ENCODE data around the gene LYPD6.

Gene LYPD6

DNA sequence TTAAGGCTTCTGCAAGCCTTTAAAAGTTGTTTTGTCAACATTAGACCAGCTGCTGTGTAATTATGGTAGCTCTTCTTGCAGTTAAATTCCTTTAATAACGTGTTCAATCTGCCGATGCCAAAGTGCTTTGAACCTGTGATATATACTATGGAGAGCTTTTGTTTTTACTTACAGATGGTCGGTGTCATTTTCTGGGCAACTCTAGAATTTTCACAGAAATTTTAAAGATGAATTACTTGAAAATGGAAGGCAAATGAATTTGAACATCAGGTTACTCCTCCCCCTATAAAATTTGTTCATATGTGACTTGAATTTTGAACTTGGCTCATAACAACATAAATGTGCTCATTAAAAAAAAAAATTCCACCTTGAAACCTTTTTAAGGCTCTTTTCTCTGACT lies 23.0 kb downstream of the LYPD6 start:
- no peak for DNase-seq

DNA sequence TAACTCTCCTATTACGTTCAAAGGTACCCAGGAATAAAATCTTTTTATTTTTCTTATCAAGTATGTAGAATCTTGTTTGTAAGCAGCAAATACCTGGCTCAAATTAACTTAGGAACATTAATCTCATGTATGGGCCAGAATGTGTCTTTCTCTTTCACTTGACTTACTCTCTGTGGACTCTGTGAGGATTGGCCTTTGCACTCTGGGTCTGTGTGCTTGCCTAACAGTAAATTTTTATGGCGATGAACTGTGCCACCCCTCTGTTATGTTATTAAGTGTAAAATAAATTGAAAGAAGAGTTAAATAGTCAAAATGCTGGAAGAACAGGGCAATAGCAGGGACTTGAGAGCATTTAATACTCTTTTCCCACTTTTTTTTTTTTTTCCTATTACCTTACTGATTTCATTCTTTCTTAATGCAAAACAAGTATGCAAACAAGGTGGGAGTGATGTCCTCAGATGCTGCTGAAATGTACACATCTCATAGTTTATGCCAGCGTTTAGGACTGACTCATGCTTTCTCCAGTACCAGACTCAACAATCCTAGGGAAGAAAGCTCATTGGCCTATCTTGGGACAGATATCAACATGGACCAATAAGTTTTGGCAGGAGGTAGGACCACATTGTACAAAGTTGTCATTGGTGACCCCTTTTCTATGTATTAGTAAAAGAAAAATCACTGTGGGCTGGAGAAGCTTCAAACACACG lies 25.5 kb downstream of the LYPD6 start:
- DNase-seq: no peak

DNA sequence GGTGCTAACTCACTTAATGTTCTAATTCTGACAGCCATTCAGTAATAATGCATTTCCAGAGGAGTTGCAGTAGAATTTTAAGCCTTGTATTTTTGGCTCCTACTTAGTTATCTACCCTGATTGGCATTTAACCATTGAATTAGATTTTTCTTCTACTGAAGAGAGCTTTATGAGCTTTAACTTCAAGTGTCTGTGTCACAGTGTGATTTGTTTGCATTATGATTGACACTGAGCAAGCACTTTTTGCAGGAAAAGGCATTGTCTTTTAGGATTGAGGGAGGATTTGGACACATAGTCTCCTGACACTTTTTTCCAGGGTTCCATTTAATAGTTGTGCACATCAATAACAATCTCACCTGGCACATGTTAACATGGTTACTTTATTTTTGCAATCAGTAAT lies 26.7 kb downstream of the LYPD6 start:
- no peak for DNase-seq

DNA sequence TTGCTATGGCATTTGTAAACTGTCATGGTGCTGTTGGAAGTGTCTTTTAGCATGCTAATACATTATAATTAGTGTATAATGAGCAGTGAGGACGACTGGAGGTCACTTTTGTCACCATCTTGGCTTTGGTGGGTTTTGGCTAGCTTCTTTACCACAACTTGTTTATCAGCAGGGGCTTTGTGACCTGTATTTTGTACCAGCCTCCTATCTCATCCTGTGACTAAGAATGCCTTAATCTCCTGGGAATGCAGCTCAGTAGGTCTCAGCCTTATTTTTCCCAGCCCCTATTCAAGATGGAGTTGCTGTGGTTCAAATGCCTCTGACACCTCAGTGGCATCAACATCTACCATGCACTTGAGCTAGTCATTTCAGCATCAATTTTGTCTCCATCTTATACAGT lies 29.7 kb downstream of the LYPD6 start:
- no peak for DNase-seq

DNA sequence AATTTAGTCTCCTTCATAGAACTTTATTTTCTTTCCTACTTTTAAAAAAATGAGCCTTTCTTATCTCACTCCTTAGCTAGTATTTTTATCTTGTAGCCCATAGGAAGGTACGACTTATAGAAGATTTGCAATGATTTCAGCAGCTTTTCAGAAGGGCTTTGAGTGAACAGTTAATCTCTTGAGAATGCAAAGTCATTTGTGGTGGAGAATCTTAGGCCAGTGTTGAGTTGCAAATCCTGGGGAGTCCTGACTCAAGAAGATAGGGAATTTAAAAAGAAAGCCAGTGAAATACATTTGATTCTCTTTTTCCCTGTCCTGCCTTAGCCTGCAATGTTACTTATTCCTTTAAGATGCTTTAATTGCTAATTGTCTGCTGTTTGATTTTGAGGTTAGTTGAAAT lies 33.6 kb downstream of the LYPD6 start:
- DNase-seq: no peak

DNA sequence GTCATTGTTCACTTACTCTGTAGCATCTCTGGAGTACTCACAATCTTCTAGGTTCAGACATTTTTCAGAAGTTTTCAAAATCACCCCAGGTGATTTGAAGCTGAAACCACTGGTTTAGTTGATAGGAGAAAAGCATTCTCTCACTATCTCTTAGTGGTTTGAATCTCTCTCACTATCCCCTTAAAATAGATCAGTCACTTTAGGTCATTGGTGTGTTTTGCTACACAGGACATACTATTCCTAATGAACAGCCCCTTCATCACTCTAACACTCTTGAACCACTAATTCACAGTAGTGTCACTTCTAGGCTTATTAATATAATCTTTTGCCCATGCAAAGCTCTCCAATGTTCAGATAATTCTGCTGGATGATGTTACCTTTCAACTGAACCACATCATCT lies 34.5 kb downstream of the LYPD6 start:
- DNase-seq: no peak

DNA sequence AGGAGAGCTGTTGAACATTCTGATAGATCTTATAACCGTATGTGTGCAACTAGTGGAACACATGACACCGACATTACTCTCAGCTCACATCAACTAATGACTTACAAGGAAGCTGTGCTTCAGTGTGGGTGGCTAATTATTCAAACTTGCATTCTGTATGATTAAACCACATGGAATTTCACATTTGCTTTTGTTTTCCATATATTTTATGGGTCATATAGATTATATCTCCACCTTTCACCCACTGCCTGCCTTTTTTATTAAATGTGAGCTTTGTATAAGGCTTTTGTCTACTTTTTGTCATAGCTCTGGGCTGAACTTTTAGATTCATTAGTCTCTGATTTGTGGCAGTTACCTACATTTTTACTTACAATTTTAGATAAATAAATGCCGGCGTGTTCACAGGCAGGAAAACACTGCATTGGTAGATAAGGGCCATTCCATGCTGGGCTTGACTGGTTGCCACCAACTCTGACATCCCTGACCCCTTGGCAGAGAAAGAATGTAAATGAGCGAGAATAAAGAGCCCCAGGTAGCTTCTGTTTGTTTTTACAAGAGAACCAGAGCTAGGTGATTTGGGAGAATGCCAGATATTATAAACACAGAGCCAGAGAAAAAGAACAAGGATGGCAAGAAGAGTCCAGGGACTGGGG lies 35.7 kb downstream of the LYPD6 start:
- DNase-seq: no peak

DNA sequence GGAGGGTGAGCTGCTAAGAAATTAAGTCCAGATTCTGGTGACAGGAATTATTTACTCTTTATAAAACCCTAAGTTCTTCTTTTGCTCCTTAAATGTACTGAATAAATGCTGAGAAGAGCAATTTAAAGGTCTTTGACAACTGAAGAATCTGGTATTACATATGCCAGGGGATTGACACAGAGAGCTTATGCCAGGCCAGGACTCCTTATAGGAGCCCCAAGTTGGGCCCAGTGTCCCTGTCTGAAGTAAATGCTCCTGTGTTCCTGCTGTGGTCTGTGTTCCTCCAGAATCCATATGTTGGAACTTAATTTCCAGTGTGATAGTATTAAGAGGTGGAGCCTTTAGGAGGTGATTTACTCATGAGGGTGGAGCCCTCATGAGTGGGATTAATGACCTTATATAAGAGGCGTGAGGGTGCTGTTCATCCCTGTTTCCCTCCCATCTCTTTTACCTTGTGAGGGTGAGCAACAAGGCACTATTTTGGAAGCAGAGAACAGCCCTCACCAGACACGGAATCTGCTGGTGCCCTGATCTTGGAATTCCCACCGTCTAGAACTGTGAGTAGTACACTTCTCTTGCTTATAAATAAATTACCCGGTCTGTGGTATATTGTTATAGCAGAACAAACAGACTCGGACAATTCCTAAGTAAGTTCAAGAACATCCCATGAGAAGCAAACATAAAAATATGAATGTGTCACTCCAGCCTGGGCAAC lies 39.8 kb downstream of the LYPD6 start:
- no peak for DNase-seq

DNA sequence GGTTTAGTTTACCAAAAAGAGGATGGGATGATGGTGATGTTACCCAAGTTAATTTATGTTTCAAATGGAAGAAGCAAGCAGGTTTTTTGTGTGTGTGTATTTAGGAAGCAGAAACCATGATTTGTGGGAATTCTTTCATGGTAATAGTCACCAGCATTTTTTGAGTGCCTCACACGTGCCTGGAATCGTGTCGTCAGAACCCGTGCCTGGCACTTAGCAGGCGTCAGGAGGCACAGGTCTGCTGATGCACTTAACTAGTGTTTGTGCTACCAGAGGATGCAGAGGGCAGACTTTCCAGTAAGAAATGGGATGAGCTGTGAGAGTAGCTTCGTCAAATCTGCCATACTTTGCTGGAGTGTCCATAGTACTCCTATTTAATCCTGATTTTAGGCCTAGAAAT lies 41.1 kb downstream of the LYPD6 start:
- DNase-seq: no peak

DNA sequence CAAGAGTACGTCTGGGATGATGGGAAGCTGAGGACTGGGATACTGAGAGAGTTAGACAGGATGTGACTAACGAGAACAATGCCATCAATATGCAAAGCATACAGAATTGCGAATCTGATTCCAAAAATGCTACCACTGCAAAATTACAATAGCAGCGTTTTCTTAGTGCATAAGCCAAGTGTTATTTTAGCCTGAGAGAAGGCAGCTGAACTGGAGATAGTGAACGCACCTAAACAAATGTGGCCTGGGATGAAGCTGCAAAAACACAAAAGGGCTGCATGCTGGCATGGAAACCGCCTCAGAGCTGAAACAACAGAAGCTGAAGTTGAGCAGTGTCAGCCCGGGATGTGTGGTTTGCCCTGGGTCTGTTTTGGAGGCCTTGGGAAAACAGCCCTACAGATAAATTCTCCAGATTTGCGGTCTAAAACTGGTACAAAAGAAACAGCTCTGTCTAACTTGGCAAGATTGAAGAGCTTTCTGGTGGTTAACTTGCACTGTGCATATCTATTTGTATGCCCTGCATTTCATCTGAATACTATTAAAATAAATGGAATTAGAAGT lies 45.5 kb downstream of the LYPD6 start:
- no peak for DNase-seq

DNA sequence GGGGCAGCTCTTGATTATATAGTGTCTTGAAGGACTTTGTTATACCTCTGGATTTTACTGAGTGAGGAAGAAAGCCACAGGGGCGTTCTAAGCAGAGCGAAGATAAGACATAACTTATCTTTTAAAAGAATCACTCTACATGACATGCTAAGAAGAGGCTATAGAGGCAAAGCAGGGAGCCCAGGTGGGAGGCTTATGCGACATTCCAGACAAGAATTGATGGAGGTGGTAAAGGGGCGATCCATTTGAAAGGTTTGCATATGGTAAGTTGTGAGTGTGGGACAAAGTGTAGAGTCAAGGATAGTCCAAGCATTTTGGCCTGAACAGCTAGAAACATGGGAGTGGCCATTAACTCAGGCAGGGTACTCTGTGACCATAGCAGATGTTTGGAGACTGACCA lies 49.8 kb downstream of the LYPD6 start:
- DNase-seq: no peak

DNA sequence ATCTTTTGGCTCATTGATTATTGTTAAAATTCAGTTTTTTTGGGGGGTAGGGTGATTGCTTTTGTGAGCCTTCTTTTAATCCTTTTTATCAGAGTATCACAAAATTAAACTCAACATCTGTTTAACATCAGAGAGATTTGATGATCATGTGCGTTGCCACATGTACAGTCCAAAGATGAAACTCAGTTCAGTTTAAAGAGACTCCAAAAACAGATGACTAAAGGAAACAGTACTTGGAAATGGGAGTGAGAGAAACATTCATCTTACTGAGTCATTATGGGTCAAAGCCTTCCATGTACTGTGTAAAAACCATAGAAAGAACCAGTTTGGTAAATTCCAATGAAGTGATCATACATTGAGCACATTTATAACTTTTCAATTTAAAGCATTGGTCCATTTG lies 53.0 kb downstream of the LYPD6 start:
- no peak for DNase-seq

DNA sequence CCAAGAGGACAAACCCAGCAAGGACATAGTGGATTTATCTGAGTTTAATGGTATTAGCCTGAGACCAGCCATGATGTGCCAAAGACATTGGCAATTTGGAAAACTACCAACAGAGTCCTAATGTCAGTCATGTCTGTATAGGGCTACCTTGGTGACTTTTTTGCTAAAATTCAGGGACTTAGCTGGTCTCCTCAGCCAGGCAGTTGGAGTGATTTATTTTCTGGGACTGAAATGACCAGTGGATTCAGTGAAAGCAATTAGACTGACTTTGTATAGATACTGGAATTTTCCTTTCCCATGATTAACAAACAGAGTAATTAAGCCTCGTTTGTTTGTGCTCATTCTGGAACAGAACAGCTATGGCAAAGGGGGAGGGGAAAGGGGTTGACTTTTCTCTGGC lies 55.0 kb downstream of the LYPD6 start:
- no peak for DNase-seq

DNA sequence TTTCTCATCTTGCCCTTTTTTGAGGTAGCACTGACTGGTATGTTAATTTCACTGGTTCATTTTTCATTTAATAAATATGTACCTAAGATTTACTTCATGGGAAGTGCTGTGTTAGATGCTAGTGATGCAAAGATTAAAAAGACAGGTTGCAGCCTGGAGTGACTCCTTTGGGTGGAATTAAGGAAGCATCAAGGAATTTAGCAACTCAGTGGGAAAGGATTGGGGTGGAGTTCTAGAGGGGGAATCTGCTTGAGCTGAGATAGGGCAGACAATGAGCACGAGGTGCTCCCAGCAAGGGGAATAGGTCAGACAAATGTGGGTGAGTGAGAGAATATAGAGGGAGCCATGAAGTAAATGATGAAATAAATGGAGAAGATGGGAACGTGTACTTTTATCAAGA lies 57.0 kb downstream of the LYPD6 start:
- DNase-seq: no peak

DNA sequence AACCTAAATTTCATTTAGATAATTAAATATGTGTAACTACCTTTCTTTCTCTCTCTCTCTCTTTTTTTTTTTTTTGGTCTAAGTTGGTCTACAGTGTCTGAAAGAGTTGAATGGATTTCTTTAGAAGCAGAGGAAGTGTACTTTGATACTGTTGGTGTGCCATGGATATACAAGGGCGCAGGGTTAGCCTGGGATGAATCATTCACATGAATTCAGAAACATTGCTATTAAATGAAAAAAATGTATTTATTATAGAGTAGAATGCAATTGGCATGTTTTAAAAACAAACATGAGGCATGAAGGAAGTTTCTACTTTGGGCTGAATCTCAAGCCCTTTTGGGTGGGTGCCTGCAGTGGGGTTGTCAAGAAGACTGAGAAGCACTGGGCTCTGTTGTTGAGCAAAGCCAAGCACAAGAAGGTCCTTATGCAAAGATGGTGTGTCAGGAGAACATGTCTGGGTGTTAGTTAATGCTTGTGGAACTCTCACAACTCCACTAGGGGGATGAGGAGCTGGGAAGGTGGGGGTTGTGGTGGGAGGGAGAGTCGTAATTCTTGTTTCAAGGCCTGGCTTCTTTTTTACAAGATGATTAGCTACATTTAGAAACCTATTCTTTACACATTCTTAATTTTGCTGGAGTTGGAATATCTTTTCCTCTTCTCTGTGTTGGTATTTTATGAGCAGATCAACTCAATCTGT lies 57.9 kb downstream of the LYPD6 start:
- no peak for DNase-seq

DNA sequence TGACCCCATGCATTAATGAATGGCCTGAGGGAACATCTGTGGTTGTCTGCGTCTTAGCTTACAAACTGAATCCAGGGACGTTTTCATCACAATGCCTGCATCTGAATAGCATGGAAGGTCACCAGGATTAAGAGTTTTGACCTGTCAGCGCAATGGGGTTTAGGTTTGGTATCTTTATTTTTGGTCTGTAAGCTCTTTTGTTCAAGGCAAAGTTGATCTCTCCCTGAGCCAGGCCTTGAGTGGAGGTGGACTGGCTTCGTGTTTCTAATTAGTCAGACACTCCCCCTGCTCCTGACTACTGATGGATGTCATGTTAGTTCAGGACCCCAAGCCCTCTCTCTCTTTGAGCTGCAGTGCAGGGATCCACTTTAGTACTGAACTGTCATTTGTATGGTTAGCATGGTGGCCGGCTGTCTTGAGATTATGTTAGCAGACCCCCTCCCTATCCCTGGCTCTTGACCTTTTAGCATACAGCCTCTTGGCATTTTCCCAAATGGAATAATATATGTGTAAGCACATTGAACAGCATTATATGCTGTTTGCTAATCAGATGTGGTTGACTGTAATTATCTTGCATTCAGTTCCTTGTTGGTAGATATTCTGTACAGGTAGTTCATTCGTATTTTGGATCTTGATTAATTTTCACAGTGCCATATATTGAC lies 59.2 kb downstream of the LYPD6 start:
- no peak for DNase-seq

DNA sequence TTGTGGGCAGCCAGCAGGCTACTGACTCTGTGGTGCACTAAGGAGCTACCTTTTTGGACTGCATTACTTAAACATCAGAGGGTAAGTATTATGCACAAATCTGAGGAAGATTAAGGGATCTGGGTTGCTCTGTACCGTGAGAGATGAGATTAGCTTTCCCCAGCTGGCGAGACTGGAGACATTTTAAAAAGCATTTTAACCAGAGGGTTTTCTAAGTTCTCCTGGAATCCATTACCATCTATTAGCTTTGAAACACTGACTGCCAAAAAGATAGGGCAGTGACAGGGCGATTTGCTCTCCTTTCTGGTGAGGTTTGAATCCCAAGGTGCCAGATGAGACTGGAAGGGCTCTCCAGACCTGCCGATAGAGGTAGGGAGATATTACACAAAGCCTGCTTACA lies 63.2 kb downstream of the LYPD6 start:
- DNase-seq: no peak

DNA sequence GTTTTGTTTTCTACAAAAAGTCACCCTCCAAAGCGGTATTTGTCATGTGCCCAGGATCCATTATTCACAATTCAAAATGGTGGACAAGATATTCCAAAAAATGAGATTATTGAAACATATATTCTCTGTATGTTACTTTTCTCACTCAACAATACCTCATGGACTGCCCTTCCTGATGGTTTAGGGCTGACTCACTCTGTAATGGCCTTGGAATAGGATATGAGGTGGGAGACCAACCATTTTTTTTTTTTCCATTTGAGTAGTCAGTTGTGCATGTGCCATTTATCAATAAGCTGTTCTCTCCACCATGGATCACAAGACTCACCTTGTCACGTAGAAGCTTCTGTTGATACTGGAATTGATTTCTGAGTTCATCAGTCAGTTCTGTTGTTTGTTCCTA lies 64.5 kb downstream of the LYPD6 start:
- DNase-seq: no peak

DNA sequence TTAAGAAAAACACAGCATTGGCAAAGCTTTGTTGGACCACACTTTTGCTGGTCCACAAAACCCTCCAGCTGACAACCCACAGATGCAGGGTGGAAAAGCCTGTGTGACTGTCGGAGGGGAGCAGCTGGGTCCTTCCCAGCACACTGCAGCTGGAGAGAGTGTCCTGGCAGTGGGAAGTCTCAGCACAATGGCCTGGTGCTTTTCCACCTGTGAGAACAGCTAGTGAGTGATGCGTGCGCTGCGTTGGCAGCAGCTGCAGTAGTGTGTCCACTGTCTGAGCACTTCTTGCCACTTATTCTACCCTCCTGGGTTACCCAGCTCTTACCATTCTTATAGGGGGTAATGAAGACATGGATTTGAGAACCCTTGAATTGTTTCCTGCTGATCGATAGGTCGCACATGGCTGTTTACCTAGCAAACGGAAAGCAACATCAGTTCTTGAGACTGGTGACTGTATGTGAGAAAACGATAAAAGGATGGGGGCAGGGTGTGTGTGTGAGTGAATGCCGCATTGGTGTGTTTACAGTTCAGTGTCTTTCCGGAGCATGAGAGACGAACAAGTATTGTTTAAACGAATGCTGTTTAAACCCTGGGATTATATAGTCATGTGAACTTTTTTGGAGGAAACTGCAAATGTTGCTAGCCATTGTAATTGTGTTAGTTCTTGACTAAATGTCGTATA lies 69.7 kb downstream of the LYPD6 start:
- no peak for DNase-seq

DNA sequence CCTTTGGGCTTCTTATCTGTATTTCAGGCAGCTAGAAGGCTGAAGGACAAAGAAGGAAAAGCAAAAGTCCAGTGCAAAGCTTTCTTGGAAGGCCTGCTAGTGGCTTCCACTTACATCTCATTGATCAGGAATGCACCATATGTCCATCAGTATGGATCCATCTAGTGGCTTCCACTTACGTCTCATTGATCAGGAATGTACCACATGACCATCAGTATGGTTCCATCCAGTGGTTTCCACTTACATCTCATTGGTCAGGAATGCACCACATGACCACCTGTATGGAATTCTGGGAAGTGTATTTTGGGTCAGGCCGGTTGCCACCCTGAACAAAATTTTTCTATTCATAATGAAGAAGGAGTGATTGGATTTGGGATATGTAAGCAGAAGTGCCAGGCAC lies 70.6 kb downstream of the LYPD6 start:
- DNase-seq: no peak

DNA sequence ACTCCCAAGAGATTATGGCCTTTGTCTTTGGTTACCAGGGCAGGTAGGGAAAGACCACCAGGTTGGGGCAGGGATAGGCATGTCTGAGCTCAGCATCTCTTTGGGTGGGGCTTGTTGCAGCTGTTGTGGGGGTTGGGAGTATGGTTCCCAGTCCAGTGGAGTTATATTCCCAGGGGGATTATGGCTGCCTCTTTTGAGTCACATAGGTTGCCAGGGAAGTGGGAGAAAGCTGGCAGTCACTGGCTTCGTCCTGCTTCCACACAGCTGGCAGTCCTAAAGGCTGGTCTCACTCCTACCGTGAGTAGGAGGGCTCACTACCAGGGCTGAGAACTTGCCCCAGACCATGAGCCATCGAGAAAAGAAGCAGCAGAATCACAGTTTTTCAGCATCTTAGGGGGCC lies 79.1 kb downstream of the LYPD6 start:
- no peak for DNase-seq

Data from activated effector memory CD4-positive, alpha-beta T cell treated with anti-CD3 and anti-CD28 coated beads, Interleukin-2, amount 50 U/mL, for 16 hours (primary cell).